Measurements from ENCODE around the gene ADAM8. TPM values are rescaled to one million over a fixed set of nuclear protein-coding genes. Genes with fewer than 3 reads are reported as not detected.
A peak's percentile ranks its signal among the peaks of the same experiment; 100 is the strongest.

Gene ADAM8
- total and polyA plus RNA-seq, 10 of the 15 experiments (the other 5 are each of a cell fraction or from before 2014, with no cell fraction given): 0.37 to 92.7 (median 21.7) TPM

GRCh38 chr10:133259602-133259989 lies 17.1 kb downstream of the ADAM8 start:
- FAIRE-seq (no peak), DNase-seq (ENCODE audit: low read depth, low spot score) (no peak), ATAC-seq (no peak)
- ChIA-PET CTCF (interaction anchor here (1.0 kb wide), 1 partner anchor 44 kb away, joined by 3 read pairs; no protein-coding TSS in a partner anchor), SMC1A (ENCODE audit: uncharacterized antibody, unreplicated experiment) (interaction anchor here (1.5 kb wide), 1 partner anchor 70 kb away, joined by 4 read pairs; no protein-coding TSS in a partner anchor), RAD21 (ENCODE audit: unreplicated experiment) (no interaction called here), POLR2A (no interaction called here)
- H3K9ac ChIP-seq (ENCODE audit: control insufficient read depth, insufficient read depth, low read length): no peak overlapping the region
- H2AFZ ChIP-seq (ENCODE audit: control insufficient read depth, low read depth, low read length): no peak overlapping the region
- no peaks in the 10 kb centered on the region for H3K9me3 ChIP-seq (replicated peaks; ENCODE audit: control insufficient read depth, insufficient read depth, low read length)
- intact Hi-C loops (cut with micrococcal nuclease; ENCODE audit: unreplicated experiment) (no loop called here), in situ Hi-C loops (cut with MboI) (no loop called here)
- no peaks in the 10 kb centered on the region for H4K20me1 ChIP-seq (ENCODE audit: control insufficient read depth, insufficient read depth)
- no peaks in the 10 kb centered on the region for H3K79me2 ChIP-seq (ENCODE audit: control insufficient read depth, insufficient read depth, low read length)
- H3K27ac ChIP-seq (ENCODE audit: control insufficient read depth, insufficient read depth): no peak overlapping the region
- H3K4me1 ChIP-seq (ENCODE audit: control insufficient read depth, insufficient read depth, low read length): peaks cover 30% of the 10 kb centered on the region
- H3K27me3 ChIP-seq (replicated peaks in 1 of 2; ENCODE audit: control insufficient read depth in 2 of 2, insufficient read depth in 2 of 2, low read length in 1 of 2): no peaks in the 10 kb centered on the region
- BruUV-seq (replicated peaks): no TSS peak
- no peak overlapping the region for H3K4me2 ChIP-seq (ENCODE audit: control insufficient read depth, insufficient read depth)
- H3K36me3 ChIP-seq (ENCODE audit: control insufficient read depth in 2 of 2, insufficient read depth in 2 of 2, low read length in 1 of 2): peaks cover 0 to 1% of the 10 kb centered on the region in 2 experiments; a peak in 1 of 4 replicates
- WGBS (ENCODE audit: insufficient coverage, insufficient replicate concordance, low lambda C conversion rate, missing lambda C conversion rate): 65% methylated on average over 12 of the region's 12 CpGs
- no peak overlapping the region for H3K4me3 ChIP-seq
- TF ChIP-seq IKZF2 (IDR thresholded peaks at IDR 0.05) (0 out of 4 replicates have a peak, but pooled peaks of 1 of the 2 experiments have one; percentile 2), JUND (IDR thresholded peaks at IDR 0.05; ENCODE audit: low read depth, low read length) (no peak)

- 30% methylated on average over 24 of the region's 24 CpGs for WGBS (ENCODE audit: insufficient coverage, insufficient replicate concordance, low lambda C conversion rate, missing lambda C conversion rate)
- Histone ChIP-seq H3K4me3 (no peak overlapping the region), H3K27ac (ENCODE audit: control insufficient read depth, insufficient read depth) (no peak overlapping the region), H3K4me2 (ENCODE audit: control insufficient read depth, insufficient read depth) (no peak overlapping the region; the same call in 1 of the 2 replicates), H3K9ac (ENCODE audit: control insufficient read depth, insufficient read depth, low read length) (no peak overlapping the region), H3K9me3 (replicated peaks; ENCODE audit: control insufficient read depth, insufficient read depth, low read length) (no peaks in the 10 kb centered on the region), H4K20me1 (ENCODE audit: control insufficient read depth, insufficient read depth) (no peaks in the 10 kb centered on the region), H3K79me2 (ENCODE audit: control insufficient read depth, insufficient read depth, low read length) (no peaks in the 10 kb centered on the region), H3K36me3 (ENCODE audit: control insufficient read depth in 2 of 2, insufficient read depth in 2 of 2, low read length in 1 of 2) (peaks cover 0 to 1% of the 10 kb centered on the region in 2 experiments; a peak in 1 of 4 replicates), H2AFZ (ENCODE audit: control insufficient read depth, low read depth, low read length) (no peak overlapping the region; the same call in 1 of the 2 replicates), H3K4me1 (ENCODE audit: control insufficient read depth, insufficient read depth, low read length) (peaks cover 30% of the 10 kb centered on the region), H3K27me3 (replicated peaks in 1 of 2; ENCODE audit: control insufficient read depth in 2 of 2, insufficient read depth in 2 of 2, low read length in 1 of 2) (no peaks in the 10 kb centered on the region)
- no TSS peak for BruUV-seq (replicated peaks)
- intact Hi-C loops (cut with micrococcal nuclease; ENCODE audit: unreplicated experiment) (no loop called here), in situ Hi-C loops (cut with MboI) (no loop called here)
- no peak for DNase-seq (ENCODE audit: low read depth, low spot score)
- POLR2A ChIA-PET: no interaction called here
- RAD21 ChIA-PET (ENCODE audit: unreplicated experiment): no interaction called here
- CTCF ChIA-PET: interaction anchor here (1.0 to 2.2 kb wide), 4 partner anchors 16 to 48 kb away, joined by 3 to 12 read pairs (median 6); no protein-coding TSS in a partner anchor
- SMC1A ChIA-PET (ENCODE audit: uncharacterized antibody, unreplicated experiment): interaction anchor here (1.5 kb wide), 1 partner anchor 71 kb away, joined by 4 read pairs; no protein-coding TSS in a partner anchor
- FAIRE-seq: no peak
- no peak for ATAC-seq
- no peak for TF ChIP-seq NR2C1 (IDR thresholded peaks at IDR 0.05)
- no peak for TF ChIP-seq BACH1 (IDR thresholded peaks at IDR 0.05; ENCODE audit: borderline replicate concordance)
- TF ChIP-seq TCF7 (IDR thresholded peaks at IDR 0.05; ENCODE audit: borderline replicate concordance): no peak
- no peak for TF ChIP-seq SRF (IDR thresholded peaks at IDR 0.05; ENCODE audit: low read depth in 2 of 2, low read length in 2 of 2)
- no peak for TF ChIP-seq CEBPB (IDR thresholded peaks at IDR 0.05; ENCODE audit: borderline replicate concordance in 1 of 2, low read depth in 2 of 2, low read length in 2 of 2)
- TF ChIP-seq NR2F1 (conservative IDR thresholded peaks at IDR 0.05): no peak
- TF ChIP-seq IRF4 (IDR thresholded peaks at IDR 0.05; ENCODE audit: low read depth, low read length): no peak
- TF ChIP-seq MEF2B (IDR thresholded peaks at IDR 0.05; ENCODE audit: partially characterized antibody, poor library complexity, severe bottlenecking): no peak
- no peak for TF ChIP-seq MYB (IDR thresholded peaks at IDR 0.05; ENCODE audit: borderline replicate concordance, low read depth, low read length)
- no peak for TF ChIP-seq ZSCAN29 (IDR thresholded peaks at IDR 0.05)
- TF ChIP-seq PML (IDR thresholded peaks at IDR 0.05; ENCODE audit: low read length): no peak
- TF ChIP-seq EED (IDR thresholded peaks at IDR 0.05; ENCODE audit: low read depth): peak; percentile 69
- peak; percentile 91 for TF ChIP-seq ATF7 (IDR thresholded peaks at IDR 0.05; ENCODE audit: low read depth)
- TF ChIP-seq PKNOX1 (IDR thresholded peaks at IDR 0.05): no peak
Measured at GRCh38 chr10:133258818-133259601, 17.7 kb downstream of the ADAM8 start.
